ENCODE results near the gene ADPRH.

The ADPRH gene

GRCh38 chr3:119598410-119599098, 19.3 kb downstream of the ADPRH start:
- no peak for DNase-seq

- no peak for DNase-seq
These were observed 20.4 kb downstream of the ADPRH start for GRCh38 chr3:119599558-119600174.

- peak in 1 of 2 donors; percentile 24 for DNase-seq
These were observed 21.4 kb downstream of the ADPRH start for GRCh38 chr3:119600732-119601131.

- peak in 1 of 2 donors; percentile 15 for DNase-seq
These were observed 21.9 kb downstream of the ADPRH start for GRCh38 chr3:119601154-119601553.

DNA sequence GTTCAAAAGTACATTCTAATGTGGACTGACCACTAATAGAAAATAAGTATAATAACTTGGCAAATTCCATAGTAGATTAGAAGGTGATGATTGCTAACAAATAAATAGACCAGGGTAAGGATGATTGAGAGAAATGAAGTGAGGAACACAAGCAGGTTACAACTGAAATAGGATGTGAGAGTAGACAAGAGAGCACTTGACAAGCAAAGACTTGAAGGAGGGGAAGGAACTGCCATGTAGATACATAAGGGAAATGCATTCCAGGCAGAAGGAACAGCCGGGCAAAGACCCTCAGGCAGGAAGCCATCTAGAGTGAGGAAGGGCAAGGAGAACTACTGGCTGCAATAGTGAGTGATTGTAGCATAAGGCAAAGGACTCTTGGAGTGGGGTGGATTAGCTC, 23.4 kb downstream of the ADPRH start:
- DNase-seq: no peak

- DNase-seq: no peak
These were observed 25.6 kb downstream of the ADPRH start for GRCh38 chr3:119604878-119605277.

GRCh38 chr3:119608405-119609000, 29.2 kb downstream of the ADPRH start:
- no peak for DNase-seq

GRCh38 chr3:119609301-119609700, 30.0 kb downstream of the ADPRH start:
- no peak for DNase-seq

DNA sequence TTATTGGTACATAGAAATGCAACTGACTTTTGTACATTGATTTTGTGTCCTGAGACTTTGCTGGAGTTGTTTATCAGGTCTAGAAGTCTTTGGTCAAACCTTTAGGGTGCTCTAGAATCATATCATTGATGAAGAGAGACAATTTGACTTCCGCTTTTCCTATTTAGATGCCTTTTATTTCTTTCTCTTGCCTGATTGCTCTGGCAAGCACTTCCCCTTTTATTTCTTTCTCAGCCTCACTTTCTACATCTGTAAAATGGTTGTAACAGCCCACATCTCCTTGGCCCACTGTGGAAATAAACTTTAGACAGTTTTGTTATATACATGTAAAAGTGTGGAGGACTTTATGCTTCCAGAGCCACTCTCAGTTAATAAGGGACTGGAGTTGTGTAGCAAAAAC, 32.4 kb downstream of the ADPRH start:
- DNase-seq: no peak

GRCh38 chr3:119613201-119613600, 33.9 kb downstream of the ADPRH start:
- no peak for DNase-seq

DNA sequence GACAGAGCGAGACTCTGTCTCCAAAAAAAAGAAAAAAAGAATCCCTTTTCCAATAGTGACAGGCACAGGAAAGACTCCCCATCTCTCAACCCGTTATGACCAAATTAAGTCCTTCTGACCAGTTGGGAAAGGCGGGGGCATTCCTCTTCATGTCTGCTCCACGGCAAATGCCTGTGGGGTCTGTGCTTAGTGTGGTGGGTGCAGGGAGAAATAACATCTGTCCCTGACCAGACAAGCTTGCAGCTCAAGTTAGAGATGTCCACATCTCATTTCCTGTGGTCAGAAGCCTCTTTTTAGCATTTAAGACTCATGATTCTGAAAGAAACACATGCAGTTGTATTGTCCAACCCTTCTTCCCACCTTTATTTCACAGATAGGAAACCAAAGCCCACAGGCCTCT, 34.6 kb downstream of the ADPRH start:
- DNase-seq: no peak

GRCh38 chr3:119616056-119616455, 36.8 kb downstream of the ADPRH start:
- DNase-seq: no peak

DNA sequence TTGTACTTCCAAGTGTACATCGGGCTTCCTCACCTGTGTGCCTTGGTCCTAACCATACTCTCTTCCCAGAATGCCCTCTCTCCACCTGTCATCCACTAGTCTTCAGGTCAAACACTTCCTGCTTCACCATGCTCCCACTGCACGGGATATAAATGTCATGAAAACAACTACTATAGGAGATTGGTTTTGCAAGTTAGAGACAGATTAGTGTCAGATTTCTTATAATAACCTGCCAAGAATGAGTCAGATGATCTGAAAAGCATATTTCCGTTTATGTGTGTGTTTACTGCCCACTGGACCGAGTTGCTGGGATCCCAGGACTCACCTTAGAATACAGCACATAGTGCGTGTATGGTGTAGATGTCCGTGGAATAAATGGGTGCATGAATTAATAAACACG, 39.8 kb downstream of the ADPRH start:
- no peak for DNase-seq

- no peak for DNase-seq
These were observed 41.6 kb downstream of the ADPRH start for GRCh38 chr3:119620899-119621298.

DNA sequence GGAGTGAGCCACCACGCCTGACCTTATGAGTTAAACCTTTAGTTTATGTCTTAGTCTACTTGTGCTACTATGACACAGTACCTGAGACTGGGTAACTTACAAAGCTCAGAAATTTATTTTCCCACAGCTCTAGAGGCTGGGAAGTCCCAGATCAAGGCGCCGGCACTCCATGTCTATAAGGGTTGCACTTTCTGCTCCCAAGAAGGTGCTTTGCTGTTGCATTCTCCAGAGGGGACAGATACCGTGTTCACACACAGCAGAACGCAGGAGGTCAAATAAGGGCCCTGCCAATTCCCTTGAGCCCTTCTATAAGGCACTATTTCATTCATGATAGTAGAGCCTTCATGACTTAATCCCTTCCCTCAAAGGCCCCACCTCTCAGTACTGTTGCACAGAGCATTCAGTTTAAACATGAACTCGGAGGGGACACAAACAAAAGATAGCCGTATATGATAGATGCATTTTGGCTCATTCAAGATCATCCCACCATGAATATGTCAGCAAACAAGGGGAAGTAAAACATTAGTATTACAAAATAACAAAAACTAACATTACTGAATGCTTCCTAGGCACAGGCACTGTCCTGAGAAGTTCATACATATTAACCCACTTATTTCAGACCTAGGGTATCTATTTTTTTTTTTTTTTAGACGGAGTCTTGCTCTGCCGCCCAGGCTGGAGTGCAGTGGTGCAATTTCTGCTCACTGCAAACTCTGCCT, 44.9 kb downstream of the ADPRH start:
- no peak for DNase-seq

GRCh38 chr3:119625451-119626153, 46.3 kb downstream of the ADPRH start:
- no peak for DNase-seq

DNA sequence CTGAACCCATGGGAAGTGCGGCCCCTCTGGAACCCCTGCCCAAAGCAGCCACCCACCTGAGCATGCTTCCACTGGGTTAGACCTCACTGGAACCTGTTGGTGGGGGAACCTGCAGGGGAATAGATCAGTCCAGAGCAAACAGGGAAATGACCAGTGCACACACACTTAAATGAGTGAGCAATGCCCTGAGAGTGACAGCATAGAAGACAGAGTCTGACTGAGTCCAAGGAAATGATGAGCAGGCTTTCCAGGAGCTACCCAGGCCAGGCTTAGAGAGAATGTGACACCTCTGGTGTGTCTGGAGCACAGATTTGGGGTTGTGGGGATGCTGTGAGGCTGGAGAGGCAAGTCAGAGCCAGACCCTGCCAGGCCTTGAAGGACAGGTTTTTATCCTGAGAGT, 46.9 kb downstream of the ADPRH start:
- no peak for DNase-seq

GRCh38 chr3:119627461-119627860, 48.2 kb downstream of the ADPRH start:
- DNase-seq: no peak

DNA sequence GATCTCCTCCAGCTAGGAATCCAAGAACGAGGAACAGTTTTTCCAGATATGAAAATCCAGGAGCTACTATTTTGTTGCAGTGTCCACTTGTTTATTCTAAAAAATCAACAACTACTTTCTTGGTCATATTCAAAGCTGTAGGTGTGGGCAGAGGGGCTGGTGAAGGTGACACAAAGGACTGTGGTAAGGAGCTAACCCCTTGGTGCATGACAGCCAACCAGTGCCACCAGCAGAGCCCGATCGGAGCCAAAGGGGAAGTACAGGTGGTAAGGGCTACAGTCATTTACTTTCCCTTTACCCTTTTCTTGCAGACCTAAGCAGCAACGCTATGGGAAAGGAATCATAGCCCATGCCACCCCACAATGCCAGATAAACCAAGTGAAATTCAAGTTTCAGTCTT, 49.1 kb downstream of the ADPRH start:
- DNase-seq: peak; percentile 18 to 41

GRCh38 chr3:119628816-119629445, 49.6 kb downstream of the ADPRH start:
- DNase-seq: no peak

- DNase-seq: no peak
These were observed 51.0 kb downstream of the ADPRH start for GRCh38 chr3:119630128-119630879.

DNA sequence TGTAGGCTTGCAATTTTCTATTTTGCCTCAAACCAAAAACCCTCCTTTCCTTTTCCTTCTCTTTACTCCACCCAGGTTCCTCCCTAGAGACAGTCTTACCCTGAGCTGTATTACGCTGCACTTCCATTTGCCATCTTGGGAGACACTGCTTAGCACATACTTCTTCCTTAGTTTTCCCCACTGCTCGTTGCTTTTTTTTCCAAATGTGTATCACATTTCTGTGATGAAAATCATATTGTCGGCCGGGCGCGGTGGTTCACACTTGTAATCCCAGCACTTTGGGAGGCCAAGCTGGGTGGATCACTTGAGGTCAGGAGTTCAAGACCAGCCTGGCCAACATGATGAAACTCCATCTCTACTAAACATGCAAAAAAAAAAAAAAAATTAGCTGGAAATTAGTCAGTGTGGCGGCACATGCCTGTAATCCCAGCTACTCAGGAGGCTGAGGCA, 51.6 kb downstream of the ADPRH start:
- DNase-seq: no peak
